ENCODE measurements around the gene FGF12.
"Not testable (repeated sequence)": the region's sequence is repeated elsewhere in the genome, so short reads cannot be mapped to it uniquely, and the experiment has no call there.

Gene FGF12

GRCh38 chr3:192577271-192577670, 150.1 kb downstream of the FGF12 start:
- Histone ChIP-seq H3K27me3 (ENCODE audit: low read depth, low read length) (no peaks in the 10 kb centered on the region), H3K4me1 (ENCODE audit: low read length) (no peaks in the 10 kb centered on the region), H3K79me2 (ENCODE audit: low read length) (no peaks in the 10 kb centered on the region), H3K36me3 (replicated peaks; ENCODE audit: low read depth, low read length) (no peaks in the 10 kb centered on the region), H2AFZ (ENCODE audit: low read depth, low read length) (no peak overlapping the region), H3K4me3 (ENCODE audit: low read length) (no peak overlapping the region), H4K20me1 (ENCODE audit: insufficient read depth, low read length) (no peaks in the 10 kb centered on the region), H3K4me2 (ENCODE audit: low read length) (no peak overlapping the region), H3K9me3 (ENCODE audit: insufficient read depth, low read length) (no peaks in the 10 kb centered on the region), H3K9ac (ENCODE audit: low read length) (no peak overlapping the region), H3K27ac (ENCODE audit: low read length) (no peak overlapping the region)
- TF ChIP-seq, protein P1, sequence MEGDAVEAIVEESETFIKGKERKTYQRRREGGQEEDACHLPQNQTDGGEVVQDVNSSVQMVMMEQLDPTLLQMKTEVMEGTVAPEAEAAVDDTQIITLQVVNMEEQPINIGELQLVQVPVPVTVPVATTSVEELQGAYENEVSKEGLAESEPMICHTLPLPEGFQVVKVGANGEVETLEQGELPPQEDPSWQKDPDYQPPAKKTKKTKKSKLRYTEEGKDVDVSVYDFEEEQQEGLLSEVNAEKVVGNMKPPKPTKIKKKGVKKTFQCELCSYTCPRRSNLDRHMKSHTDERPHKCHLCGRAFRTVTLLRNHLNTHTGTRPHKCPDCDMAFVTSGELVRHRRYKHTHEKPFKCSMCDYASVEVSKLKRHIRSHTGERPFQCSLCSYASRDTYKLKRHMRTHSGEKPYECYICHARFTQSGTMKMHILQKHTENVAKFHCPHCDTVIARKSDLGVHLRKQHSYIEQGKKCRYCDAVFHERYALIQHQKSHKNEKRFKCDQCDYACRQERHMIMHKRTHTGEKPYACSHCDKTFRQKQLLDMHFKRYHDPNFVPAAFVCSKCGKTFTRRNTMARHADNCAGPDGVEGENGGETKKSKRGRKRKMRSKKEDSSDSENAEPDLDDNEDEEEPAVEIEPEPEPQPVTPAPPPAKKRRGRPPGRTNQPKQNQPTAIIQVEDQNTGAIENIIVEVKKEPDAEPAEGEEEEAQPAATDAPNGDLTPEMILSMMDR (IDR thresholded peaks at IDR 0.05; ENCODE audit: low read depth, low read length): no peak
- TF ChIP-seq EZH2phosphoT487 (IDR thresholded peaks at IDR 0.05; ENCODE audit: low read depth): no peak

- not testable (repeated sequence) for H3K9me3 ChIP-seq (ENCODE audit: insufficient read depth, low read length); H3K27me3 ChIP-seq (ENCODE audit: low read depth, low read length); H3K4me3 ChIP-seq (ENCODE audit: low read length); H4K20me1 ChIP-seq (ENCODE audit: insufficient read depth, low read length); H3K79me2 ChIP-seq (ENCODE audit: low read length); H3K4me1 ChIP-seq (ENCODE audit: low read length); H2AFZ ChIP-seq (ENCODE audit: low read depth, low read length); H3K4me2 ChIP-seq (ENCODE audit: low read length); H3K27ac ChIP-seq (ENCODE audit: low read length); H3K36me3 ChIP-seq (replicated peaks; ENCODE audit: low read depth, low read length); H3K9ac ChIP-seq (ENCODE audit: low read length)
These were observed 150.6 kb downstream of the FGF12 start for GRCh38 chr3:192576704-192577103.

DNA sequence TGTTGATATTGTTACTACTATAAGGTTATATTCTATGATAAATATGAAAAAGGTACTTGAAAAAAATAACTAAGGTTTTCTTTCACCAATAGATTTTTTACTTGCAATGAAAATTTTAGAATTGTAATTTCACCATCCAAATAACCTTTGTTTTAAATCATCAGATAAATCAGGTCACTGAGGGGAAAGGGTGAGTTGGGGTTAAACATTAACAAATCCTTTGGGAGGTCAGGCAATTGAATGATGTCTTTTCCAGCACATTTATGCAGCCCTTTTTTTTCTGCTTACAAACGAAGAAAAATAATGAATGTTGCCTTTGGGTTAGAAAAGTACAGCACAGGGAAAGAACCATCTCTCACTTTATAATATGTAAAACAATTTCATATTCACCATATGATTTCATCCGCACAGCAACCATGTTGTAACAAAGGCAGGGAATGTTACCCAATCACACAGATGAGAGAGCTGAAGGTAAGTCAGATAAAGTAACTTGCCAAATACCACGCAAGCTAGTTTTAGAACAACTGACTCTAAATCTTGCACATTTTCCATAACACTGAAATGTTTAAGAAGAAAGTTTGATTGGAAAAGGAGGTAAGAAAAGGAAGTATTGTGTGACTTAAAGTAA, 151.3 kb downstream of the FGF12 start:
- Histone ChIP-seq H3K4me3 (ENCODE audit: low read length) (no peak overlapping the region), H3K4me1 (ENCODE audit: low read length) (no peaks in the 10 kb centered on the region), H3K9ac (ENCODE audit: low read length) (no peak overlapping the region), H3K27ac (ENCODE audit: low read length) (no peak overlapping the region), H4K20me1 (ENCODE audit: insufficient read depth, low read length) (no peaks in the 10 kb centered on the region), H2AFZ (ENCODE audit: low read depth, low read length) (no peak overlapping the region), H3K79me2 (ENCODE audit: low read length) (no peaks in the 10 kb centered on the region), H3K27me3 (ENCODE audit: low read depth, low read length) (no peaks in the 10 kb centered on the region), H3K36me3 (replicated peaks; ENCODE audit: low read depth, low read length) (no peaks in the 10 kb centered on the region), H3K9me3 (ENCODE audit: insufficient read depth, low read length) (no peaks in the 10 kb centered on the region), H3K4me2 (ENCODE audit: low read length) (no peak overlapping the region)
- no peak for TF ChIP-seq EZH2phosphoT487 (IDR thresholded peaks at IDR 0.05; ENCODE audit: low read depth)
- TF ChIP-seq, protein P1 (IDR thresholded peaks at IDR 0.05; ENCODE audit: low read depth, low read length): no peak

GRCh38 chr3:192573240-192573639, 154.1 kb downstream of the FGF12 start:
- Histone ChIP-seq H4K20me1 (ENCODE audit: insufficient read depth, low read length) (no peaks in the 10 kb centered on the region), H3K9ac (ENCODE audit: low read length) (no peak overlapping the region), H3K27me3 (ENCODE audit: low read depth, low read length) (no peaks in the 10 kb centered on the region), H3K9me3 (ENCODE audit: insufficient read depth, low read length) (no peaks in the 10 kb centered on the region), H3K4me1 (ENCODE audit: low read length) (no peaks in the 10 kb centered on the region), H3K4me3 (ENCODE audit: low read length) (no peak overlapping the region), H3K4me2 (ENCODE audit: low read length) (no peak overlapping the region), H3K79me2 (ENCODE audit: low read length) (no peaks in the 10 kb centered on the region), H2AFZ (ENCODE audit: low read depth, low read length) (no peak overlapping the region), H3K36me3 (replicated peaks; ENCODE audit: low read depth, low read length) (no peaks in the 10 kb centered on the region), H3K27ac (ENCODE audit: low read length) (no peak overlapping the region)
- TF ChIP-seq EZH2phosphoT487 (IDR thresholded peaks at IDR 0.05; ENCODE audit: low read depth): no peak
- TF ChIP-seq, protein P1 (IDR thresholded peaks at IDR 0.05; ENCODE audit: low read depth, low read length): no peak

Measured in OCI-LY3 (cell line).